ENCODE data around the gene CSNK1G1. TPM values are rescaled to one million over a fixed set of nuclear protein-coding genes. Genes with fewer than 3 reads are reported as not detected.

The CSNK1G1 gene
- total RNA-seq, 1 experiment from 2014 or later, result 23.9 TPM

- H3K9me3 Mint-ChIP-seq (ENCODE audit: low read depth, unreplicated experiment), result no peaks in the 10 kb centered on the region
Observed at GRCh38 chr15:64146885-64147681, 208.9 kb downstream of the CSNK1G1 start.

GRCh38 chr15:64146520-64146884 is 209.5 kb downstream of the CSNK1G1 start:
- H3K27me3 Mint-ChIP-seq (ENCODE audit: unreplicated experiment), result no peaks in the 10 kb centered on the region
- H3K4me3 Mint-ChIP-seq (ENCODE audit: low read depth, unreplicated experiment), result no peak overlapping the region
- no TSS peak for BruUV-seq (replicated peaks)
- no peak overlapping the region for H3K27ac Mint-ChIP-seq (ENCODE audit: unreplicated experiment)
- CTCF ChIA-PET, result no interaction called here
- DNase-seq, result no peak
- no peaks in the 10 kb centered on the region for H3K9me3 Mint-ChIP-seq (ENCODE audit: low read depth, unreplicated experiment)
- intact Hi-C loops (cut with micrococcal nuclease; ENCODE audit: unreplicated experiment), result no loop called here
- peaks cover 36% of the 10 kb centered on the region for H3K36me3 Mint-ChIP-seq (ENCODE audit: insufficient read depth, unreplicated experiment)
- H3K4me1 Mint-ChIP-seq (ENCODE audit: low read depth, unreplicated experiment), result peaks cover 8% of the 10 kb centered on the region
- no peak for TF ChIP-seq CTCF (IDR thresholded peaks at IDR 0.05; ENCODE audit: unreplicated experiment)

More at GRCh38 chr15:64146885-64147681, 208.9 kb downstream of the CSNK1G1 start:
- no TSS peak for BruUV-seq (replicated peaks)
- Mint-ChIP-seq H3K27me3 (ENCODE audit: unreplicated experiment) (no peaks in the 10 kb centered on the region), H3K27ac (ENCODE audit: unreplicated experiment) (no peak overlapping the region), H3K36me3 (ENCODE audit: insufficient read depth, unreplicated experiment) (peaks cover 37% of the 10 kb centered on the region), H3K4me1 (ENCODE audit: low read depth, unreplicated experiment) (peaks cover 8% of the 10 kb centered on the region), H3K4me3 (ENCODE audit: low read depth, unreplicated experiment) (no peak overlapping the region)
- TF ChIP-seq CTCF (IDR thresholded peaks at IDR 0.05; ENCODE audit: unreplicated experiment), result no peak
- CTCF ChIA-PET, result interaction anchor here (0.7 kb wide), 1 partner anchor 9 kb away, joined by 3 read pairs; no protein-coding TSS in a partner anchor
- intact Hi-C loops (cut with micrococcal nuclease; ENCODE audit: unreplicated experiment), result no loop called here
- DNase-seq, result no peak

GRCh38 chr15:64146041-64146440 is 209.9 kb downstream of the CSNK1G1 start:
- Mint-ChIP-seq H3K4me1 (ENCODE audit: low read depth, unreplicated experiment) (peaks cover 5% of the 10 kb centered on the region), H3K27me3 (ENCODE audit: unreplicated experiment) (no peaks in the 10 kb centered on the region), H3K4me3 (ENCODE audit: low read depth, unreplicated experiment) (no peak overlapping the region), H3K9me3 (ENCODE audit: low read depth, unreplicated experiment) (no peaks in the 10 kb centered on the region), H3K36me3 (ENCODE audit: insufficient read depth, unreplicated experiment) (peaks cover 33% of the 10 kb centered on the region), H3K27ac (ENCODE audit: unreplicated experiment) (no peak overlapping the region)
- CTCF ChIA-PET, result no interaction called here
- TF ChIP-seq CTCF (IDR thresholded peaks at IDR 0.05; ENCODE audit: unreplicated experiment), result no peak
- BruUV-seq (replicated peaks), result no TSS peak
- DNase-seq, result no peak
- intact Hi-C loops (cut with micrococcal nuclease; ENCODE audit: unreplicated experiment), result no loop called here

- intact Hi-C loops (cut with micrococcal nuclease; ENCODE audit: unreplicated experiment), result no loop called here
Observed at GRCh38 chr15:64144565-64145281, 211.2 kb downstream of the CSNK1G1 start.

More at GRCh38 chr15:64144565-64145281, 211.2 kb downstream of the CSNK1G1 start:
- Mint-ChIP-seq H3K4me3 (ENCODE audit: low read depth, unreplicated experiment) (no peak overlapping the region), H3K27me3 (ENCODE audit: unreplicated experiment) (no peaks in the 10 kb centered on the region), H3K4me1 (ENCODE audit: low read depth, unreplicated experiment) (no peaks in the 10 kb centered on the region), H3K9me3 (ENCODE audit: low read depth, unreplicated experiment) (no peaks in the 10 kb centered on the region), H3K36me3 (ENCODE audit: insufficient read depth, unreplicated experiment) (peaks cover 28% of the 10 kb centered on the region), H3K27ac (ENCODE audit: unreplicated experiment) (no peak overlapping the region)
- no peak for DNase-seq
- no peak for TF ChIP-seq CTCF (IDR thresholded peaks at IDR 0.05; ENCODE audit: unreplicated experiment)
- CTCF ChIA-PET, result no interaction called here
- BruUV-seq (replicated peaks), result no TSS peak
